Loucy (cell line): ENCODE measurements around the gene SYT1.

ENCODE experiments used
- EZH2phosphoT487 ChIP-seq: fragments of 200-600 bp; IDR thresholded peaks from 2 replicates; pipeline ENCODE4 v1.6.1; 2018; ENCODE audit warnings: antibody characterized with exemption, mild to moderate bottlenecking, moderate library complexity, borderline replicate concordance
- TF ChIP-seq, protein P1 (sequence below): fragments of 200-600 bp; sonication (generic); conservative IDR thresholded peaks from 2 replicates; pipeline ENCODE4 v1.5.1; 2014; ENCODE audit warnings: mild to moderate bottlenecking, antibody characterized with exemption, low read length

DNA sequence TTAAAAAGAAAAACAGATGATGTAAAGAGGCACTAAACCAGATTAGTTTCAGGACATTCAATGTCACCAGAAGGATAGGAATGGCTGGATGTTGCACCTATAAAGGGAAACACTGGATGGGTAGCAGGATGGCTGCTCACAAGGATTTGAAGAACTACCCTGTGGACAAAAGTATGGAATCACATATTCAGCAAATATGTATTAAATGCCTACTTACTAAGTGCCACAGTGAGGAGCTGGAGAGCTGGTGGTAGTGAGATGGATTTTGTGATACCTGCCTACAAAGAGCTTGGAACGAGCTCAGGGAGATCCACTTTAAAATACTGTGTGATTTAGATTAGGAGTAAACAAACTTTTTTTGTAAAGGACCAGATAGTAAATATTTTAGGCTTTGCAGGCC lies 510.0 kb downstream of the SYT1 start:
- TF ChIP-seq, protein P1, sequence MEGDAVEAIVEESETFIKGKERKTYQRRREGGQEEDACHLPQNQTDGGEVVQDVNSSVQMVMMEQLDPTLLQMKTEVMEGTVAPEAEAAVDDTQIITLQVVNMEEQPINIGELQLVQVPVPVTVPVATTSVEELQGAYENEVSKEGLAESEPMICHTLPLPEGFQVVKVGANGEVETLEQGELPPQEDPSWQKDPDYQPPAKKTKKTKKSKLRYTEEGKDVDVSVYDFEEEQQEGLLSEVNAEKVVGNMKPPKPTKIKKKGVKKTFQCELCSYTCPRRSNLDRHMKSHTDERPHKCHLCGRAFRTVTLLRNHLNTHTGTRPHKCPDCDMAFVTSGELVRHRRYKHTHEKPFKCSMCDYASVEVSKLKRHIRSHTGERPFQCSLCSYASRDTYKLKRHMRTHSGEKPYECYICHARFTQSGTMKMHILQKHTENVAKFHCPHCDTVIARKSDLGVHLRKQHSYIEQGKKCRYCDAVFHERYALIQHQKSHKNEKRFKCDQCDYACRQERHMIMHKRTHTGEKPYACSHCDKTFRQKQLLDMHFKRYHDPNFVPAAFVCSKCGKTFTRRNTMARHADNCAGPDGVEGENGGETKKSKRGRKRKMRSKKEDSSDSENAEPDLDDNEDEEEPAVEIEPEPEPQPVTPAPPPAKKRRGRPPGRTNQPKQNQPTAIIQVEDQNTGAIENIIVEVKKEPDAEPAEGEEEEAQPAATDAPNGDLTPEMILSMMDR: no peak
- TF ChIP-seq EZH2phosphoT487: no peak
